Stimulated activated effector memory CD8-positive, alpha-beta T cell treated with anti-CD3 and anti-CD28 coated beads, Interleukin-12 subunit alpha, Interleukin-12 subunit beta, amount 100 ng/mL, for 72 hours (primary cell): Measurements from ENCODE around the gene CNDP2.

Source experiments
- ATAC-seq: fragments of 150-1000 bp; cut with Tn5 transposase; 2 replicates; pipeline ENCODE4 v1.10.0; 2021
- DNase-seq, 2 donors: peaks; one replicate each; pipeline ENCODE4 v3.0.0; 2021 to 2022; ENCODE audit warnings: low spot score in 2 of 2
- H3K27ac Mint-ChIP-seq: one replicate; pipeline ENCODE4 v1.8.0; 2022; ENCODE audit warnings: mild to moderate bottlenecking, mixed read lengths
- H3K36me3 Mint-ChIP-seq: one replicate; pipeline ENCODE4 v1.8.0; 2022; ENCODE audit warnings: mild to moderate bottlenecking, mixed read lengths
- H3K4me1 Mint-ChIP-seq: one replicate; pipeline ENCODE4 v1.8.0; 2022; ENCODE audit warnings: mixed read lengths
- H3K4me3 Mint-ChIP-seq: one replicate; pipeline ENCODE4 v1.8.0; 2022; ENCODE audit warnings: mild to moderate bottlenecking, mixed read lengths
- H3K9me3 Mint-ChIP-seq: one replicate; pipeline ENCODE4 v1.8.0; 2022; ENCODE audit warnings: mixed read lengths

Gene CNDP2

DNA sequence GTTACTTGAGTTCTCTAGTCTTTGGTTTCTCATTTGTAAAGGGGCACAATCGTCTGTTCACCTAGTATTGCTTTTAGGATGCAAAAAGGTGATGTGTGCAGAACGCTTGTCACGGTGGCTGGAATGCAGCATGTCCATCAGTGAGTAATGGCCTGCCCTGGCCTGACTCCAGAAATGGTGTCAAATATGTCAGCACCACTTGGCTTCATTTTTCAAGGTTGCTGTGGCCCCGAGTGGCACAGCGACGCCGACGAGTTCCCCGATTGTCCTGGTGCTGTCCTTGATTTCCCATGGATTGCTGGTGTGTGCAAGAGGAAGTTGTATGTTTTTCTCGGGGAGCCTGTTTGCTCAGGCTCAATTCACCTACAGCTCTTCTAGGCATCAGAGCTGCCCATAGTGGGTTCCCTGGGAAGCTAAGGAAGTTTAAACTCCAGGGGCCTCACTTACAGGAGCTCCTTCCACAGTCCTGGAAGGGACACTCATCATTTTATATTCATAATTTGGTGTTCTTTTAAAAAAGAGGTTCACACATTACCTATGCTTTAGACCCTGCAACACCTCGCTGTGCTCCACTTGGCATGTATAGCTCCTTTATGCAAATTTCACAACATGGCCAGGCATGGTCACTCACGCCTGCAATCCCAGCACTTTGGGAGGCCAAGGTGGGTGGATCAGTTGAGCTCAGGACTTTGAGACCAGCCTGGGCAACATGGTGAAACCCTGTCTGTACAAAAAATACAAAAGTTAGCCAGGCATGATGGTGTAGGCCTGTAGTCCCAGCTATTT lies 75.9 kb downstream of the CNDP2 start:
- Mint-ChIP-seq H3K36me3 (no peaks in the 10 kb centered on the region), H3K9me3 (no peaks in the 10 kb centered on the region), H3K4me3 (no peak overlapping the region), H3K4me1 (no peaks in the 10 kb centered on the region), H3K27ac (no peak overlapping the region)
- ATAC-seq (no peak), DNase-seq (no peak)

DNA sequence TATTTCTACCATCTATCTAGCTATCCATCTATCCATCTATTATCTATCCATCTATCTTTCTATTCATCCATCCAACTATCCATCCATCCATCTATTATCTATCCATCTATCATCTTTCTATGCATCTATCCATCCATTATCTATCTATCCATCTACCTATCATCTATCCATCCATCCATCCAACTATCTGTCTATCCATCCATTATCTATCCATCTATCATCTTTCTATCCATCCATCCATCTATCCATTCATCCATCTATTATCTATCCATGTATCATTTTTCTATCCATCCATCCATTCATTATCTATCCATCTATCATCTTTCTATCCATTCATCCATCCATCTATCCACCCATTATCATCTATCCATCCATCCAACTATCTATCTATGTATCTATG lies 76.9 kb downstream of the CNDP2 start:
- H3K27ac Mint-ChIP-seq = no peak overlapping the region
- no peaks in the 10 kb centered on the region for H3K9me3 Mint-ChIP-seq
- H3K4me3 Mint-ChIP-seq = no peak overlapping the region
- H3K36me3 Mint-ChIP-seq = no peaks in the 10 kb centered on the region
- ATAC-seq (no peak), DNase-seq (no peak)
- H3K4me1 Mint-ChIP-seq = no peaks in the 10 kb centered on the region
